GM12891 (cell line): Measurements from ENCODE around the gene POLN.

Source experiments
- PAX5 ChIP-seq: IDR thresholded peaks from 2 replicates; pipeline ENCODE4 v1.6.1; 2011; ENCODE audit warnings: low read length, moderate library complexity, mild to moderate bottlenecking; ENCODE audit not compliant: insufficient read depth, severe bottlenecking
- POLR2A ChIP-seq: IDR thresholded peaks from 2 replicates; pipeline ENCODE4 v1.6.1; 2011; ENCODE audit warnings: low read depth, low read length, control low read depth
- POLR2AphosphoS5 ChIP-seq: IDR thresholded peaks from 2 replicates; pipeline ENCODE4 v1.6.1; 2011; ENCODE audit warnings: low read depth, low read length, control low read depth
- POU2F2 ChIP-seq: IDR thresholded peaks from 2 replicates; pipeline ENCODE4 v1.6.1; 2011; ENCODE audit warnings: low read depth, mild to moderate bottlenecking, control low read depth, low read length, moderate library complexity
- SPI1 ChIP-seq: IDR thresholded peaks from 2 replicates; pipeline ENCODE4 v1.6.1; 2011; ENCODE audit warnings: low read depth, low read length, control low read depth
- TAF1 ChIP-seq: IDR thresholded peaks from 2 replicates; pipeline ENCODE4 v1.6.1; 2011; ENCODE audit warnings: low read depth, low read length, control low read depth

DNA sequence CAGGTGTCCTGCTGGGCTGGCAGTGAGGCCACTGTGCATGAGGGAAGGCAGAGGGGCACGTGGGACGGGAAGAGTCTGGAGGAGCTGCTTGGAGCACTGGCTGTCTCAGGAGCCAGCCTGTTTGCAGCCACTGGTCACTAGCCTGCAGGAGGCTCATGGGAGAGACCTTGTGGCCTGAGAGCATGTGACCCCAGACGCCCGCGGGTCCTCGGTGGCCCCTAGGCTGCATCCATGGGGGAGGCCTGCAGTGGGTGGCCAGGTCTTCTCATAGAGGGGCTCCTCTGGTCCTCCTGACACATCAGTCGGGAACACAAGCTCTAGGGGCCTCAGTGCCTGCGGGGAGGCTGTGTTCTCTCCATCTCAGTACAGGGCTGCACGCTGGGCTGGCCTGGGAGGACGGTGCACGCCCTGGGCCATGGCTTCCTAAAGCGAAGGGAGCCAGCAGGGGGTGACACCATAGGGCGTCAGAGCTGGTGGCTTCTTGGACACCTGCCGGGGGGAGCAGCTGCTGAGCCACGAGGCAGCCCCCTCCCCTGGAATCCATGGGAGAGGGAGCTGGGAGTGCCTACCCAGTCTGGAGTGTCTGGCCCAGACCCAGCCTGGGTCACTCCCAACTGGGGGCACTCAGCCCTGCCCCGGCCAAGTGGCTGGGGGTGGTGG is 170.5 kb downstream of the POLN start:
- TF ChIP-seq POLR2A (no peak), POLR2AphosphoS5 (no peak), SPI1 (no peak), TAF1 (no peak), POU2F2 (no peak), PAX5 (no peak)
